Upper lobe of right lung (tissue), 1 donor: ENCODE data around the gene CLCF1. TPM values are rescaled to one million over a fixed set of nuclear protein-coding genes. Genes with fewer than 3 reads are reported as not detected.
A peak's percentile ranks its signal among the peaks of the same experiment; 100 is the strongest.

Source experiments
- ATAC-seq: fragments of 200-7000 bp; cut with Tn5 transposase; one replicate; pipeline ENCODE4 v1.9.1; 2020; ENCODE audit warnings: mild to moderate bottlenecking, moderate library complexity
- DNase-seq: peaks from one replicate; pipeline ENCODE4 v3.0.0-alpha.2; 2020
- H3K27ac ChIP-seq: fragments of 200-600 bp; one replicate; pipeline ENCODE4 v1.8.0; 2022
- H3K27me3 ChIP-seq: fragments of 200-600 bp; one replicate; pipeline ENCODE4 v1.8.0; 2022; ENCODE audit warnings: mild to moderate bottlenecking
- H3K36me3 ChIP-seq: fragments of 200-600 bp; one replicate; pipeline ENCODE4 v1.8.0; 2022
- H3K4me1 ChIP-seq: fragments of 200-600 bp; one replicate; pipeline ENCODE4 v1.8.0; 2022
- H3K4me3 ChIP-seq: fragments of 200-600 bp; one replicate; pipeline ENCODE4 v1.8.0; 2022; ENCODE audit warnings: mild to moderate bottlenecking
- H3K9me3 ChIP-seq: fragments of 200-600 bp; one replicate; pipeline ENCODE4 v1.8.0; 2022
- CTCF ChIP-seq: fragments of 200-600 bp; IDR thresholded peaks from one replicate; pipeline ENCODE4 v1.8.0; 2022; ENCODE audit warnings: antibody characterized with exemption
- intact Hi-C: fragments of 100-400 bp; cut with DNase I; formaldehyde crosslinking; loops from one replicate; pipeline ENCODE4 v1.11.0; 2022
- total RNA-seq: library from RNA; stranded (reverse); fragmentation: NEBNext Ultra II Directional; extraction: Animal tissue kit (Norgen Biotek cat#: 25700); gene quantifications from one replicate; pipeline ENCODE4 v1.2.1, GENCODE V29; 2021
- donor health status: DM: no; HTN: yes; CAD: no; lungs with severe emphysema.

Gene CLCF1
- total RNA-seq, 1 donor from 2014 or later: 4.0 TPM

- Histone ChIP-seq H3K4me1 (peaks cover 61% of the 10 kb centered on the region), H3K27me3 (no peaks in the 10 kb centered on the region), H3K4me3 (no peak overlapping the region), H3K9me3 (no peaks in the 10 kb centered on the region), H3K27ac (peak overlapping the region; percentile 99), H3K36me3 (no peaks in the 10 kb centered on the region)
- DNase-seq (no peak), ATAC-seq (no peak)
- TF ChIP-seq CTCF: no peak
- intact Hi-C loops: no loop called here
Measured at GRCh38 chr11:67355794-67356386, 17.5 kb downstream of the CLCF1 start.

- Histone ChIP-seq H3K4me3 (no peak overlapping the region), H3K9me3 (no peaks in the 10 kb centered on the region), H3K27ac (peak overlapping the region; percentile 99), H3K27me3 (no peaks in the 10 kb centered on the region), H3K4me1 (peaks cover 62% of the 10 kb centered on the region), H3K36me3 (no peaks in the 10 kb centered on the region)
- ATAC-seq (no peak), DNase-seq (no peak)
- TF ChIP-seq CTCF: no peak
- intact Hi-C loops: no loop called here
Measured at GRCh38 chr11:67355023-67355793, 18.2 kb downstream of the CLCF1 start.

- DNase-seq: no peak
- Histone ChIP-seq H3K4me1 (peaks cover 62% of the 10 kb centered on the region), H3K27me3 (no peaks in the 10 kb centered on the region), H3K4me3 (peak overlapping the region; percentile 84), H3K36me3 (no peaks in the 10 kb centered on the region), H3K9me3 (no peaks in the 10 kb centered on the region), H3K27ac (peak overlapping the region; percentile 99)
- ATAC-seq: peak; percentile 27
- no peak for TF ChIP-seq CTCF
- intact Hi-C loops: loop anchor here (5.0 kb wide), 1 partner anchor 33 kb away; no protein-coding TSS in a partner anchor
Measured at GRCh38 chr11:67354075-67355022, 19.0 kb downstream of the CLCF1 start.

GRCh38 chr11:67353317-67354074 is 19.9 kb downstream of the CLCF1 start, which contains the start of gene POLD4:
POLD4 (minus strand) TSS chr11:67353546; CDS start chr11:67353399, 147 bp downstream.
- Histone ChIP-seq H3K27me3 (no peaks in the 10 kb centered on the region), H3K4me1 (peaks cover 62% of the 10 kb centered on the region), H3K27ac (peak within 1 kb of the TSS; percentile 99), H3K4me3 (peak within 1 kb of the TSS; percentile 84), H3K9me3 (no peaks in the 10 kb centered on the region), H3K36me3 (no peaks in the 10 kb centered on the region)
- intact Hi-C loops: loop anchor here (5.0 kb wide), 1 partner anchor 34 kb away; no protein-coding TSS in a partner anchor
- DNase-seq (peak; percentile 100), ATAC-seq (peak; percentile 91)
- TF ChIP-seq CTCF: no peak
